Jurkat, Clone E6-1 (cell line): ENCODE data around the gene EHD4.

ENCODE experiments used
- DNase-seq: peaks from one replicate; pipeline ENCODE4 v3.0.0-alpha.2; 2011; ENCODE audit warnings: low read depth, low spot score
- H3K4me3 ChIP-seq: 2 replicates; pipeline ENCODE4 v1.5.1; 2011; ENCODE audit warnings: mild to moderate bottlenecking, low read length, control low read depth, moderate library complexity

EHD4 gene

DNA sequence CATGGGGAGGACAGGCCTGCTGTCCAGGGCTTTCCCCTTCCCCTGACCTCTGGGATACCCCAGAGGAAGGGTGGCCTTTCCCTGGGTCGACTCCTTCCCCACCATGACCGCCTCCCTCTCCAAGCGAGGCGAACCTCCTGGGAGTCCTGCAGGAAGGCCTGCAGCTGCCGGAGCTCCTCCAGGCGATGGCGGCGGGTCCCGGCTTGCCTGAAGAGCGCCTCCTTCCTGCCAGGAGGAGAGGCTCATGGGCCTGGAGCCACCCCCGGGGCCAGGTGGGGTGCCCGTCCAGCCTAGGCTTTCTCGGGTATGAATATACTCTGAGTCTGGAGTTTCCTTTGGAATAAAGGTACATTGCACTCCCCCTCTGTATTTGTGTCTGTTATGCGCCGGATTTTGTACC lies 113.6 kb downstream of the EHD4 start:
- DNase-seq, result no peak
- H3K4me3 ChIP-seq, result no peak overlapping the region

GRCh38 chr15:41857316-41857715 lies 115.0 kb downstream of the EHD4 start:
- DNase-seq, result no peak
- H3K4me3 ChIP-seq, result no peak overlapping the region

- no peak for DNase-seq
- H3K4me3 ChIP-seq, result no peak overlapping the region
Observed at GRCh38 chr15:41856716-41857115, 115.6 kb downstream of the EHD4 start.

DNA sequence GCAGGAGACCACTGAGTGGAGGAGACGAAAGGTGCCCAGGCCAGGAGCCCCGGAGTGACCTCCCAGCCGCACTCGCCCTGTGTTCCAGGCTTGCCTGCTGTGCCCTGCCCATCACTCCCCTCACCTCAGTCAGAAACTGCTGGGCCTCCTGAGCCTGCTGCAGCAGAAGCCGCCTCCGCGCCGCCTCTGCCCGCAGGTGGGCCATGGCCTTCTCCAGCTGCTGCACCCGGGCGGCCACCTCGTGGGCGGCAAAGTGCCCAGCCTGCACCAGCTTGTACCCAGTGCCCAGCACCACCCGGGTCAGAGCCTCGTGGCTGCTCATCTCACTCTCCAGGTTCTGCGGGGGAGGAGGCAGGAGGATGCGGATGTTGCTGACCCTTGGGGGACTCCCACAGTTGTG lies 116.1 kb downstream of the EHD4 start:
- no peak overlapping the region for H3K4me3 ChIP-seq
- DNase-seq, result no peak

GRCh38 chr15:41855261-41855961 lies 116.9 kb downstream of the EHD4 start:
- H3K4me3 ChIP-seq, result no peak overlapping the region
- DNase-seq, result no peak

GRCh38 chr15:41854443-41854842 lies 117.9 kb downstream of the EHD4 start:
- H3K4me3 ChIP-seq, result no peak overlapping the region
- no peak for DNase-seq

GRCh38 chr15:41853831-41854230 lies 118.5 kb downstream of the EHD4 start:
- no peak for DNase-seq
- no peak overlapping the region for H3K4me3 ChIP-seq

GRCh38 chr15:41852736-41853590 lies 119.4 kb downstream of the EHD4 start:
- no peak overlapping the region for H3K4me3 ChIP-seq
- no peak for DNase-seq

- no peak for DNase-seq
- no peak overlapping the region for H3K4me3 ChIP-seq
Observed at GRCh38 chr15:41851755-41852370, 120.5 kb downstream of the EHD4 start.

DNA sequence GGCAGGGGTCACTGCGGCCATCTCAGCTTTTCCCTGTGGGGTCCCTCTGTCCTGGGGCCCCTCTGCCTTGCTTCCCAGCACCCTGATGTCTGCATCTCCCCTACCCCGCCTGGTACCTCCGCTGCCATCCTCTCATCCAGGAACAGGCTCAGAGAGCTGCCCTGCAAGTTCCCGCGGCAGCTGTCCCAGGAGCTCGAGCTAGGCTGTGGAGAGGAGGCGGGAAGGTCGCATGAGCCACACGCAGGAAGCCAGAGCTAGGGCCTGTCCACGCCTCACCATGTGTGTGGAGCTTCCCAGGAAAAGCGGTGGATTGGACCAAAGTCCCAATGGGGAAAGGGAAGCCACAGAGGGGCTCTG lies 121.2 kb downstream of the EHD4 start:
- H3K4me3 ChIP-seq, result no peak overlapping the region
- no peak for DNase-seq

DNA sequence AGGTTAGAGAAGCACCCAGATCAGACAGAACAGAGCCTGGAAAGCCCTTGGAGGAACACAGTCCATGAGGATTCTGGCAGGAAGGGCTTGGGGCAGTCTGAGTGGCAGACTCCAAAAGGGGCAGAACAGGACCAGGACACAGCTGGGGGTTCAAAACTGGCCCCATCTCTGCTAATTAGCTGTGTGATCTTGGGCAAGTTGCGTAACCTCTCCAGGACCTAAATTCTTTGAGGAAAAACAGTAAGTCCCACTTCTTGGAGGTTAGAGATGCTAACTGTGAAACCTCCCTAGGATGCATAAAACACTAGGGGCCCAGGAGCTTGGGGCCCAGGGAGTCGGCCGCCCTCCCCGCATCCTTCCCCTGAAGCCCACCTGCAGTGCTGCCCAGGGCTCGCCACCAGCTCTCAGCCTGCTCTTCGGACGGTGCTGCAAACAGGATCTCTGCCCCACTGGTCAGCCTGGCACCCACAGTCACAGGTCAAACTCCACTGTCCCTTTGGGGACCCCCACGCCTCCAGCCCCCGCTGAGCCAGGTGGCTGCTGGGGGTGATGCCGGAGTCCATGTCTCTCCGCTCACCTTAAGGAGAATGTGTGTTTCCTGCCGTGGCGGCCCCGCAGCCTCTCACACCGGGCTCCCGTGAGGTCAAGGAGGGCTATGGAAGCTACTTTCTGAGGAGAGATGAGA lies 121.7 kb downstream of the EHD4 start:
- DNase-seq, result no peak
- H3K4me3 ChIP-seq, result no peak overlapping the region

DNA sequence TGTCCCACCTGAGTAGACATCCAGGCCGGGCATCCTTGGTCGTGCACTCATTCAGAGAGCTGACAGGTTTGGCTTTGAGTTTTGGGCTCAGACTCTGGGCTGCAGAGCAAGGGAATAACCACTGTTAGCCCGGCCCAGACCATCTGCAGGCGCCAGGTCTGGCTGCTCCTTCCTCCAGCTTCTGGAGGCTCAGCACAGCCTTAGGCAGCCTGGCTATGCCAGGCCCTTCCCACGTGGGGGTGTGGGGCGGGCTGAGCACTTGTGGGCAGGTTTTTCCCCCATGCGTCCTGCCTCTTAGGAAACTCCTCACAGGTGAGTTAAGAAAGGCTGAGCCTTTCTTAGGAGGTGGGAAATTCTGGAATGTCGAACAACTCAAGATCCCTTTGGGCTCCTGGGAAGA lies 122.5 kb downstream of the EHD4 start:
- no peak for DNase-seq
- no peak overlapping the region for H3K4me3 ChIP-seq

DNA sequence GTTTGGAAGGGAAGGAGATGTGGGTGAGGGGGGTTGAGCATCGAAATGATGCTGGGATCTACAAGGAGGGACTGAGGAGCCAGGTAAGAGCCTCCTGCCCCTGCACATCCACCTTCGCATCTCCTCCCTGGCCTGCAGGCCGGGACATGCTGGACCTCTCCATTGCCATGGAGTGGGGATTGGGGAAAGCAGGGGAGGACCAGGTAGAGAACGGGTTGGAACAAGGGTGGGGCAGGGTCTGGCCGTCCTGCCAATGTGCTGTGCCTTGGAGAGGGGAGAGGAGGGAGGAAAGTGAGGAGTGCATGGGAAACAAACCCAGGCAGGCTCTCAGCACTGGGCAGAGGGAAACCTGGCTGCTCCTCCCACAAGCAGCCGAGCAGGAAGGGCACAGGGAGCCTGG lies 123.2 kb downstream of the EHD4 start:
- no peak overlapping the region for H3K4me3 ChIP-seq
- no peak for DNase-seq

GRCh38 chr15:41848631-41849030 lies 123.7 kb downstream of the EHD4 start:
- no peak overlapping the region for H3K4me3 ChIP-seq

GRCh38 chr15:41847981-41848380 lies 124.4 kb downstream of the EHD4 start:
- DNase-seq, result no peak
- H3K4me3 ChIP-seq, result no peak overlapping the region

More at GRCh38 chr15:41848631-41849030, 123.7 kb downstream of the EHD4 start:
- no peak for DNase-seq

- no peak for DNase-seq
- no peak overlapping the region for H3K4me3 ChIP-seq
Observed at GRCh38 chr15:41847206-41847605, 125.2 kb downstream of the EHD4 start.
